DOHH2 (cell line): ENCODE data around the gene CYS1.
"Not testable (repeated sequence)": the region's sequence is repeated elsewhere in the genome, so short reads cannot be mapped to it uniquely, and the experiment has no call there.

Experiments used
- H3F3A ChIP-seq: fragments of 200-600 bp; sonication (generic), shearing (Covaris generic); 2 replicates; pipeline ENCODE4 v1.6.0; 2016; ENCODE audit warnings: antibody characterized with exemption, mild to moderate bottlenecking; ENCODE audit not compliant: control insufficient read depth, insufficient read depth
- H3K27ac ChIP-seq: fragments of 200-600 bp; sonication (generic); 2 replicates; pipeline ENCODE4 v1.5.1; 2014; ENCODE audit warnings: low read depth, mild to moderate bottlenecking, low read length, moderate library complexity
- H3K27me3 ChIP-seq: fragments of 200-600 bp; sonication (generic); 2 replicates; pipeline ENCODE4 v1.6.1; 2014; ENCODE audit warnings: mild to moderate bottlenecking, low read length, mixed read lengths; ENCODE audit not compliant: control insufficient read depth
- H3K36me3 ChIP-seq: fragments of 200-600 bp; sonication (generic); 2 replicates; pipeline ENCODE4 v1.6.1; 2014; ENCODE audit warnings: mild to moderate bottlenecking, low read length, moderate library complexity, mixed read lengths; ENCODE audit not compliant: control insufficient read depth
- H3K4me1 ChIP-seq: fragments of 200-600 bp; sonication (generic); 2 replicates; pipeline ENCODE4 v1.6.1; 2014; ENCODE audit warnings: mild to moderate bottlenecking, low read length, mixed read lengths; ENCODE audit not compliant: control insufficient read depth
- H3K4me2 ChIP-seq: fragments of 200-600 bp; sonication (generic); 2 replicates; pipeline ENCODE4 v1.6.0; 2014; ENCODE audit warnings: mild to moderate bottlenecking, low read length, moderate library complexity
- H3K4me3 ChIP-seq: fragments of 200-600 bp; sonication (generic); 2 replicates; pipeline ENCODE4 v1.5.1; 2014; ENCODE audit warnings: mild to moderate bottlenecking, low read length, mixed read lengths
- H3K79me2 ChIP-seq: fragments of 200-600 bp; sonication (generic); 2 replicates; pipeline ENCODE4 v1.6.1; 2014; ENCODE audit warnings: mild to moderate bottlenecking, low read length, mixed read lengths; ENCODE audit not compliant: control insufficient read depth
- H3K9me2 ChIP-seq: fragments of 200-600 bp; sonication (generic); replicated peaks from 2 replicates; pipeline ENCODE4 v1.6.1; 2014; ENCODE audit warnings: mild to moderate bottlenecking, low read length, mixed read lengths; ENCODE audit not compliant: control insufficient read depth
- H3K9me3 ChIP-seq: fragments of 200-600 bp; sonication (generic); 2 replicates; pipeline ENCODE4 v1.6.1; 2014; ENCODE audit warnings: antibody characterized with exemption, low read length, mixed read lengths; ENCODE audit not compliant: control insufficient read depth, insufficient read depth
- H4K20me1 ChIP-seq: fragments of 200-600 bp; sonication (generic); 2 replicates; pipeline ENCODE4 v1.6.0; 2014; ENCODE audit warnings: low read depth, mild to moderate bottlenecking, antibody characterized with exemption, low read length, moderate library complexity; ENCODE audit not compliant: control insufficient read depth, insufficient read depth
- EZH2phosphoT487 ChIP-seq: fragments of 200-600 bp; sonication (generic); IDR thresholded peaks from 2 replicates; pipeline ENCODE4 v1.6.1; 2017; ENCODE audit warnings: borderline replicate concordance, mild to moderate bottlenecking, antibody characterized with exemption, low read length, moderate library complexity, mixed read lengths
- TF ChIP-seq, protein P1 (sequence below): fragments of 200-600 bp; sonication (generic); IDR thresholded peaks from one replicate; pipeline ENCODE4 v1.5.1; 2014; ENCODE audit warnings: antibody characterized with exemption, mild to moderate bottlenecking, low read depth, low read length; ENCODE audit not compliant: poor library complexity, severe bottlenecking

CYS1 gene

DNA sequence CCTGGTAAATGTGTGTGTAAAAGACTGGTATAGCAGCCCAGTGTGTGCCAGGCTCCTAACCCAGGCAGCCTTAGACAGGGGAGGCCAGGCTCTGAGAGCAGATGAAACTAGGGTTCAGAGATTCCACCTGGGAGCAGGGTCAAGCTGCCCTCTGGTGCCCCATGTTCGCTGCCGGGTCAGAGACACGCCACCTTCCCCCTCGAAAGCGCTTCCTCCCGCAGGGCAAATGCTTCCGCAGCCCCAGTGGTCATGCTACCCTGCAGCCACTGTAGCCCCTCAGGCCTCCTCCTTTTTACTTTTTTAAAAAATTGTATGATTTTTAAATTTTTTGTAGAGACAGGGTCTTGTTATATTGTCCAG is 47.5 kb downstream of the CYS1 start:
- Histone ChIP-seq H3K27me3 (peaks cover 11% of the 10 kb centered on the region; the same call in 1 of the 2 replicates), H3K9me3 (no peaks in the 10 kb centered on the region), H3K36me3 (no peaks in the 10 kb centered on the region), H3K27ac (no peak overlapping the region), H3K4me2 (no peak overlapping the region), H3K4me3 (no peak overlapping the region), H3K79me2 (no peaks in the 10 kb centered on the region), H3K4me1 (no peaks in the 10 kb centered on the region), H3F3A (no peaks in the 10 kb centered on the region), H3K9me2 (no peaks in the 10 kb centered on the region), H4K20me1 (no peaks in the 10 kb centered on the region)
- TF ChIP-seq, protein P1, sequence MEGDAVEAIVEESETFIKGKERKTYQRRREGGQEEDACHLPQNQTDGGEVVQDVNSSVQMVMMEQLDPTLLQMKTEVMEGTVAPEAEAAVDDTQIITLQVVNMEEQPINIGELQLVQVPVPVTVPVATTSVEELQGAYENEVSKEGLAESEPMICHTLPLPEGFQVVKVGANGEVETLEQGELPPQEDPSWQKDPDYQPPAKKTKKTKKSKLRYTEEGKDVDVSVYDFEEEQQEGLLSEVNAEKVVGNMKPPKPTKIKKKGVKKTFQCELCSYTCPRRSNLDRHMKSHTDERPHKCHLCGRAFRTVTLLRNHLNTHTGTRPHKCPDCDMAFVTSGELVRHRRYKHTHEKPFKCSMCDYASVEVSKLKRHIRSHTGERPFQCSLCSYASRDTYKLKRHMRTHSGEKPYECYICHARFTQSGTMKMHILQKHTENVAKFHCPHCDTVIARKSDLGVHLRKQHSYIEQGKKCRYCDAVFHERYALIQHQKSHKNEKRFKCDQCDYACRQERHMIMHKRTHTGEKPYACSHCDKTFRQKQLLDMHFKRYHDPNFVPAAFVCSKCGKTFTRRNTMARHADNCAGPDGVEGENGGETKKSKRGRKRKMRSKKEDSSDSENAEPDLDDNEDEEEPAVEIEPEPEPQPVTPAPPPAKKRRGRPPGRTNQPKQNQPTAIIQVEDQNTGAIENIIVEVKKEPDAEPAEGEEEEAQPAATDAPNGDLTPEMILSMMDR, result no peak
- no peak for TF ChIP-seq EZH2phosphoT487

DNA sequence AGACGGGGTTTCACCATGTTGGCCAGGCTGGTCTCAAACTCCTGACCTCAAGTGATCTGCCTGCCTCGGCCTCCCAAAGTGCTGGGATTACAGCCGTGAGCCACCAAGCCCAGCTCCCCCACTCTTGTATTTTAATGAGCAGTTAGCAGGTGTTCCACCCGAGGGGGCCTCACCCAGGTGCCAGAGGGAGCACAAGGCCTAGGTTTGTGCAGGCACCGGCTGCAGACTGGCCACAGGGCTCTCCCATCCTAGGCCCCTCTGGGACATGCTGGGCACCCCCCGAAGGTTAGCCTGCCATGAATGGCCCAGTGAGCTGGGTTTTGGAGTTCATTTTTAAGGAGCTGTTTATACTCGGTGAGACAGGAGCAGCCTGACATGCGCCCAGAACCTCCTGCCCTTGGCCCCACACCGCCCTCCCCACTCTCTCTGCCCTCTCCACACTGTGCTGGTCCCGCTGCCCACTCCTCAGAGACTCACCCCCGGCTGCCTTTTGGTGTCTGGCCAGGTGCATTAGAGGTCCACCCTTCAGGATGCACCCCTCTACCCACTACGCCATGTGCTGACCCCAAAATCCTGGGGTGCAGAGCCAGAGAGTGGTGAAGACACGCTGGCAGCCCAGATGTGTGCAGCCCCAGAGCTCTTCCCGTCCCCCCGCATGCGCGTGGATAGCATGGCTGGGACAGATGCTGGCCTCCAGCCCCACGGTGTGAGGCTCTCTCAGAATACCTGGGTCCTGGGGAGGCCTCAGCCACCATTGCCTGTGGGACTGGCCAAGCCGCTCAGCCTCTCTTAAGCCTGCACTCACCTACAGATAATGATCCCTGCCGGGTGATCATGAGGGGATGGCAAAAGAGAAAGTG is 48.1 kb downstream of the CYS1 start:
- Histone ChIP-seq H3F3A (no peaks in the 10 kb centered on the region), H3K79me2 (no peaks in the 10 kb centered on the region), H3K9me3 (no peaks in the 10 kb centered on the region), H3K9me2 (no peaks in the 10 kb centered on the region), H3K4me3 (no peak overlapping the region), H3K27ac (no peak overlapping the region), H3K4me2 (no peak overlapping the region), H3K4me1 (no peaks in the 10 kb centered on the region), H4K20me1 (no peaks in the 10 kb centered on the region), H3K27me3 (peaks cover 11% of the 10 kb centered on the region; the same call in 1 of the 2 replicates), H3K36me3 (no peaks in the 10 kb centered on the region)
- TF ChIP-seq, protein P1, result no peak
- TF ChIP-seq EZH2phosphoT487, result no peak

GRCh38 chr2:10030798-10031197 is 49.4 kb downstream of the CYS1 start:
- H3K79me2 ChIP-seq, H3K9me2 ChIP-seq, H3K4me2 ChIP-seq, H3K4me1 ChIP-seq, H3K4me3 ChIP-seq, H3K27ac ChIP-seq, H4K20me1 ChIP-seq, H3K36me3 ChIP-seq, H3K9me3 ChIP-seq, H3F3A ChIP-seq: not testable (repeated sequence)
- H3K27me3 ChIP-seq, result peaks cover 11% of the 10 kb centered on the region; the same call in 1 of the 2 replicates

- TF ChIP-seq, protein P1, result no peak
- TF ChIP-seq EZH2phosphoT487, result no peak
- H3K4me2 ChIP-seq, result no peak overlapping the region
- H3F3A ChIP-seq, result no peaks in the 10 kb centered on the region
- no peak overlapping the region for H3K27ac ChIP-seq
- no peaks in the 10 kb centered on the region for H3K79me2 ChIP-seq
- H4K20me1 ChIP-seq, result no peaks in the 10 kb centered on the region
- H3K4me1 ChIP-seq, result no peaks in the 10 kb centered on the region
- no peaks in the 10 kb centered on the region for H3K9me3 ChIP-seq
- H3K9me2 ChIP-seq, result no peaks in the 10 kb centered on the region
- no peaks in the 10 kb centered on the region for H3K36me3 ChIP-seq
- no peak overlapping the region for H3K4me3 ChIP-seq
- H3K27me3 ChIP-seq, result peaks cover 11% of the 10 kb centered on the region; the same call in 1 of the 2 replicates
Measured at GRCh38 chr2:10030311-10030736, 49.9 kb downstream of the CYS1 start.
